DND-41 (cell line): Measurements from ENCODE around the gene CHMP6.

Source experiments
- ATAC-seq: fragments of 200-7000 bp; cut with Tn5 transposase; 3 replicates; pipeline ENCODE4 v1.9.1; 2021; ENCODE audit warnings: low read depth; ENCODE audit not compliant: insufficient read depth
- DNase-seq: peaks from one replicate; pipeline ENCODE4 v3.0.0-alpha.2; 2020
- H2AFZ ChIP-seq: 2 replicates; pipeline ENCODE4 v1.6.0; 2012; ENCODE audit warnings: low read depth, low read length
- H3K27ac ChIP-seq: 2 replicates; pipeline ENCODE4 v1.5.1; 2012; ENCODE audit warnings: low read length, inconsistent platforms
- H3K27me3 ChIP-seq: fragments of 200-600 bp; sonication (generic); 2 replicates; pipeline ENCODE4 v1.6.0; 2012; ENCODE audit warnings: low read length, mild to moderate bottlenecking, inconsistent platforms; ENCODE audit not compliant: insufficient read depth, poor library complexity
- H3K36me3 ChIP-seq: 2 replicates; pipeline ENCODE4 v1.5.1; 2012; ENCODE audit warnings: low read length, inconsistent platforms; ENCODE audit not compliant: insufficient read depth
- H3K4me1 ChIP-seq: 2 replicates; pipeline ENCODE4 v1.5.1; 2012; ENCODE audit warnings: mild to moderate bottlenecking, low read length; ENCODE audit not compliant: insufficient read depth
- H3K4me2 ChIP-seq: 2 replicates; pipeline ENCODE4 v1.6.0; 2012; ENCODE audit warnings: mild to moderate bottlenecking, moderate library complexity, low read length, inconsistent platforms; ENCODE audit not compliant: insufficient read depth
- H3K4me3 ChIP-seq, 2 experiments: fragments of 200-600 bp in 1 of 2; shearing (Covaris generic) in 1 of 2; 2 replicates each; pipeline ENCODE4 v1.5.1; 2012 to 2016; ENCODE audit warnings: inconsistent platforms in 2 of 2, low read length in 2 of 2, mild to moderate bottlenecking in 2 of 2, low read depth in 1 of 2, moderate library complexity in 1 of 2
- H3K79me2 ChIP-seq: 2 replicates; pipeline ENCODE4 v1.6.0; 2012; ENCODE audit warnings: low read length, inconsistent platforms; ENCODE audit not compliant: insufficient read depth
- H3K9ac ChIP-seq: 2 replicates; pipeline ENCODE4 v1.6.0; 2012; ENCODE audit warnings: low read depth, mild to moderate bottlenecking, inconsistent platforms, low read length, moderate library complexity
- H3K9me3 ChIP-seq: 2 replicates; pipeline ENCODE4 v1.5.1; 2012; ENCODE audit warnings: low read length, moderate library complexity, mild to moderate bottlenecking, inconsistent platforms; ENCODE audit not compliant: insufficient read depth, severe bottlenecking
- H4K20me1 ChIP-seq: 2 replicates; pipeline ENCODE4 v1.6.0; 2012; ENCODE audit warnings: low read length; ENCODE audit not compliant: insufficient read depth
- EZH2 ChIP-seq: IDR thresholded peaks from 3 replicates; pipeline ENCODE4 v1.6.1; 2012; ENCODE audit warnings: borderline replicate concordance, low read depth, mild to moderate bottlenecking, moderate library complexity, low read length, inconsistent platforms; ENCODE audit not compliant: severe bottlenecking
- TF ChIP-seq, protein P1 (sequence below): IDR thresholded peaks from 2 replicates; pipeline ENCODE4 v1.5.1; 2012; ENCODE audit warnings: borderline replicate concordance, low read length, moderate library complexity, mild to moderate bottlenecking; ENCODE audit not compliant: poor library complexity, severe bottlenecking; ENCODE audit errors: extremely low read depth

The CHMP6 gene

DNA sequence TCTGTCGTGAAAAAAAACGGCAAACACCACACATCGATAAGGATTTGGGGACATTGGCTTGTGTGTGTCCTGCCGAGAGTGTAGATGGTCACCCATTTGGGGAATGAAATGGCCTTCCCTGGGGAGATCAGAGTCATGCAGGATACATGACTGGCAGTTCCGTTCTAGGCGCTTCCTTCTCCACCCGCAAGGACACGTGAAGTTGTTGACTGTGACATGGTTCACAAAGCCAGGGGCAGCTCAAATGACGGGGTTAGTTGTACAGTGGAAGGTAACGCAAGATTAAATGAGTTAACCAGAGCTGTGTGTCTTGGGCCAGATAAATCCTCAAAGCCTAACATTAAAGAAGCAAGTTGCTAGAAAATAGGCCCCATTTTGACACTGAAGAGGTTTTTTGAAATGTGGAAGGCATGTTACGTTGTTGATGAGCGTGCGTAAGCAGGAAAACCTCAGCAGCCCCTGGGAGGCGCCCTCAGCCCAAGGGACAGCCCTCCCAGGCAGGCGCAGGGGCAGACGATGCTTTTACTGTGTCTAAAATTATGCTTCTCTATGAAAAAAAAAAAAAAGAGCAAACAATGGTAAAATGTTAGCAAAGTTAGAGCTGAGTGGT, 35.9 kb upstream of the CHMP6 start:
- Histone ChIP-seq H4K20me1 (no peaks in the 10 kb centered on the region; the same call in 1 of the 2 replicates), H3K36me3 (peaks cover 40% of the 10 kb centered on the region), H3K9ac (no peak overlapping the region), H3K9me3 (no peaks in the 10 kb centered on the region), H3K4me1 (no peaks in the 10 kb centered on the region), H3K4me3 (no peak overlapping the region), H3K27ac (no peak overlapping the region), H3K27me3 (no peaks in the 10 kb centered on the region), H3K79me2 (no peaks in the 10 kb centered on the region), H3K4me2 (no peak overlapping the region), H2AFZ (no peak overlapping the region)
- TF ChIP-seq EZH2, result no peak
- TF ChIP-seq, protein P1, sequence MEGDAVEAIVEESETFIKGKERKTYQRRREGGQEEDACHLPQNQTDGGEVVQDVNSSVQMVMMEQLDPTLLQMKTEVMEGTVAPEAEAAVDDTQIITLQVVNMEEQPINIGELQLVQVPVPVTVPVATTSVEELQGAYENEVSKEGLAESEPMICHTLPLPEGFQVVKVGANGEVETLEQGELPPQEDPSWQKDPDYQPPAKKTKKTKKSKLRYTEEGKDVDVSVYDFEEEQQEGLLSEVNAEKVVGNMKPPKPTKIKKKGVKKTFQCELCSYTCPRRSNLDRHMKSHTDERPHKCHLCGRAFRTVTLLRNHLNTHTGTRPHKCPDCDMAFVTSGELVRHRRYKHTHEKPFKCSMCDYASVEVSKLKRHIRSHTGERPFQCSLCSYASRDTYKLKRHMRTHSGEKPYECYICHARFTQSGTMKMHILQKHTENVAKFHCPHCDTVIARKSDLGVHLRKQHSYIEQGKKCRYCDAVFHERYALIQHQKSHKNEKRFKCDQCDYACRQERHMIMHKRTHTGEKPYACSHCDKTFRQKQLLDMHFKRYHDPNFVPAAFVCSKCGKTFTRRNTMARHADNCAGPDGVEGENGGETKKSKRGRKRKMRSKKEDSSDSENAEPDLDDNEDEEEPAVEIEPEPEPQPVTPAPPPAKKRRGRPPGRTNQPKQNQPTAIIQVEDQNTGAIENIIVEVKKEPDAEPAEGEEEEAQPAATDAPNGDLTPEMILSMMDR, result no peak
- ATAC-seq, result no peak
- no peak for DNase-seq

DNA sequence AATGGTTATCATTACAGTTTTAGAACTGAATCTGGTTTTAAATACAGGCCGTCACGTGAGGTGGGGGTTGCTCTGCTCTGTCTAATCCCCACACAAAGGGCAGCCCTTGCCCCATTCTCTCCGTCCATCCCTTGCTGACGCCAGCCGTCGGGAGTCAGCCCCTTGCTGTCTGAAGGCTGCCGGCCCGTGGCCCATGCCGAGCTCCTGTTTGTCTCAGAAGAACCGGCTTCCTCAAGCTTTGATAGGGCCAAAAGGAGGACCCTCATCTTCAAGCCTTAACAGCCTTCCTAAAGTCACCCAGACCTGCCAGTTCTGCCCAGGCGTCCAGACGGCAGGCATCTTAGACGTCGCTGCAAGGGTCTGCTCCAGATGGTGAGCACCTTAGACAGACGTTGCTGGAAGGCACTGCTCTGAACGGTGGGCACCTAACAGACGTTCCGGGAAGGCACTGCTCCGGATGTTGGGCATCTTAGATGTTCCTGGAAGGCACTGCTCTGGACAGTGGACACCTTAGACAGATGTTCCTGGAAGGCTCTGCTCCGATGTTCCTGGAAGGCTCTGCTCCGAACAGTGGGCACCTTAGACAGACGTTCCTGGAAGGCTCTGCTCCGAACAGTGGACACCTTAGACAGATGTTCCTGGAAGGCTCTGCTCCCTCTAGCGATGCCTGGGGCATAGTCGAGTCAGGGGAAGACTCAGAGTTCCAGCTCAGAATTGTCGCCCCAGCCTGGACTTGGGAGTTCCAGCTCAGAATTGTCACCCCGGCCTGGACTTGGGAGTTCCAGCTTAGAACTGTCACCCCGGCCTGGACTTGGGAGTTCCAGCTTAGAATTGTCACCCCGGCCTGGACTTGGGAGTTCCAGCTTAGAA, 35.1 kb upstream of the CHMP6 start:
- H3K36me3 ChIP-seq, result peaks cover 33% of the 10 kb centered on the region
- no peak overlapping the region for H3K27ac ChIP-seq
- no peak overlapping the region for H3K4me2 ChIP-seq
- no peaks in the 10 kb centered on the region for H3K9me3 ChIP-seq
- no peak overlapping the region for H2AFZ ChIP-seq
- H3K27me3 ChIP-seq, result no peaks in the 10 kb centered on the region
- no peaks in the 10 kb centered on the region for H3K4me1 ChIP-seq
- no peak overlapping the region for H3K9ac ChIP-seq
- H3K4me3 ChIP-seq, result no peak overlapping the region
- ATAC-seq (no peak), DNase-seq (no peak)
- no peaks in the 10 kb centered on the region; the same call in 1 of the 2 replicates for H4K20me1 ChIP-seq
- no peaks in the 10 kb centered on the region for H3K79me2 ChIP-seq
- TF ChIP-seq, protein P1, result no peak
- no peak for TF ChIP-seq EZH2

DNA sequence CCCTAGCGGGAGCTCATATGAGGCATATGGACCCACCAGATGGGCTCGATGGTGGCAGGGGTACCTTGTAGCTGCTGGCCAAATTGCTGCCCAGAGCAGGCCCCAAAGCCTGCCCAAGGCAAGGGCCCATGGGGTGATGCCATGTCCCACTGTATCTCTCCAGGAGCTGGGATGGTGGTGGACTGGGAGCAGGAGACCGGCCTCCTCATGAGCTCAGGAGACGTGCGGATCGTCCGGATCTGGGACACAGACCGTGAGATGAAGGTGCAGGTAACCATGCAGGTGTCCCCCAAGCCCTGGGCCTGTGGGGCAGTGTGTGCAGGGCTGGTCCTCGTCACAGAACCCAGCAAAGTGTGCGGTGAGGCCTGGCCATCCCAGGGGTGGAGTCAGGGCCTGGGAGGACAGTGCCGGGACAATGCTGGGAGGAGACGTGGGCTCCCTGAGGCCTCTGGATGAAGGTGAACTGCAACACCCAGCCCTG, 34.1 kb upstream of the CHMP6 start:
- Histone ChIP-seq H3K79me2 (no peaks in the 10 kb centered on the region), H3K9me3 (no peaks in the 10 kb centered on the region), H3K27ac (no peak overlapping the region), H3K9ac (no peak overlapping the region), H4K20me1 (no peaks in the 10 kb centered on the region; the same call in 1 of the 2 replicates), H3K27me3 (no peaks in the 10 kb centered on the region), H3K4me1 (no peaks in the 10 kb centered on the region), H2AFZ (no peak overlapping the region), H3K4me3 (no peak overlapping the region), H3K4me2 (no peak overlapping the region), H3K36me3 (peaks cover 24% of the 10 kb centered on the region)
- ATAC-seq (no peak), DNase-seq (no peak)
- TF ChIP-seq, protein P1, result no peak
- no peak for TF ChIP-seq EZH2
